ENCODE measurements around the gene PLEKHA1. TPM values are rescaled to one million over a fixed set of nuclear protein-coding genes. Genes with fewer than 3 reads are reported as not detected.

Gene PLEKHA1
- total RNA-seq, 2 experiments from 2014 or later: 5.5 to 7.3 TPM

GRCh38 chr10:122480146-122480833 lies 105.8 kb downstream of the PLEKHA1 start:
- Histone ChIP-seq H3K27ac (ENCODE audit: low read depth, low read length, poor library complexity, severe bottlenecking) (no peak overlapping the region), H2AFZ (ENCODE audit: low read length) (no peak overlapping the region), H3K79me2 (ENCODE audit: insufficient read depth, low read depth, low read length) (no peaks in the 10 kb centered on the region), H3K4me2 (ENCODE audit: low read length) (no peak overlapping the region), H3K9me2 (ENCODE audit: insufficient read depth, low read length) (no peaks in the 10 kb centered on the region), H3K4me1 (ENCODE audit: insufficient read depth, low read length, poor library complexity, severe bottlenecking) (no peaks in the 10 kb centered on the region), H3K9me3 (ENCODE audit: low read length) (no peaks in the 10 kb centered on the region), H4K20me1 (ENCODE audit: insufficient read depth, low read length) (no peaks in the 10 kb centered on the region), H3K4me3 (ENCODE audit: low read depth, low read length, poor library complexity, severe bottlenecking) (no peak overlapping the region), H3K36me3 (ENCODE audit: insufficient read depth, low read length) (no peaks in the 10 kb centered on the region)
- intact Hi-C loops (cut with micrococcal nuclease; ENCODE audit: unreplicated experiment): no loop called here
- BruUV-seq (replicated peaks): no TSS peak
- CTCF ChIA-PET (ENCODE audit: unreplicated experiment): no interaction called here
- POLR2A ChIA-PET: interaction anchor here (0.6 kb wide), 1 partner anchor 29 kb away, joined by 3 read pairs; no protein-coding TSS in a partner anchor
- DNase-seq (ENCODE audit: low spot score): no peak
- TF ChIP-seq CTCF (conservative IDR thresholded peaks at IDR 0.05; ENCODE audit: low read length): no peak
- no peak for TF ChIP-seq EZH2phosphoT487 (IDR thresholded peaks at IDR 0.05; ENCODE audit: borderline replicate concordance, low read depth, low read length)

- no peaks in the 10 kb centered on the region for H3K36me3 ChIP-seq (ENCODE audit: insufficient read depth, low read length)
- H3K9me2 ChIP-seq (ENCODE audit: insufficient read depth, low read length): no peaks in the 10 kb centered on the region
- H3K4me3 ChIP-seq (ENCODE audit: low read depth, low read length, poor library complexity, severe bottlenecking): no peak overlapping the region
- intact Hi-C loops (cut with micrococcal nuclease; ENCODE audit: unreplicated experiment): no loop called here
- H3K4me1 ChIP-seq (ENCODE audit: insufficient read depth, low read length, poor library complexity, severe bottlenecking): no peaks in the 10 kb centered on the region
- H3K4me2 ChIP-seq (ENCODE audit: low read length): no peak overlapping the region
- BruUV-seq (replicated peaks): no TSS peak
- POLR2A ChIA-PET: interaction anchor here (0.5 kb wide), 1 partner anchor 675 kb away, joined by 3 read pairs; no protein-coding TSS in a partner anchor
- H2AFZ ChIP-seq (ENCODE audit: low read length): no peak overlapping the region
- TF ChIP-seq EZH2phosphoT487 (IDR thresholded peaks at IDR 0.05; ENCODE audit: borderline replicate concordance, low read depth, low read length) (no peak), CTCF (conservative IDR thresholded peaks at IDR 0.05; ENCODE audit: low read length) (no peak)
- no peaks in the 10 kb centered on the region for H3K9me3 ChIP-seq (ENCODE audit: low read length)
- CTCF ChIA-PET (ENCODE audit: unreplicated experiment): no interaction called here
- DNase-seq (ENCODE audit: low spot score): no peak
- H3K27ac ChIP-seq (ENCODE audit: low read depth, low read length, poor library complexity, severe bottlenecking): no peak overlapping the region
- no peaks in the 10 kb centered on the region for H3K79me2 ChIP-seq (ENCODE audit: insufficient read depth, low read depth, low read length)
- H4K20me1 ChIP-seq (ENCODE audit: insufficient read depth, low read length): no peaks in the 10 kb centered on the region
These were observed 107.0 kb downstream of the PLEKHA1 start for GRCh38 chr10:122481296-122482056.

Small RNA genes lying within 50 kb of the gene (microRNA-seq; reads per million reads assigned to microRNA genes)
- 2.3 reads per million for gene MIR3941 (ENCODE audit: borderline replicate concordance)

Small RNA genes lying within 50 kb of the gene (small RNA-seq; reads per million reads assigned to genes)
- not detected for gene MIR3941
- not detected for gene RNU6-728P

Other genes starting within 250 kb of the PLEKHA1 start
- gene BTBD16, start 103.4 kb upstream of the PLEKHA1 start, total RNA-seq (2014; rRNA removed; shearing (Covaris generic)): 0.06 TPM in 1 of 2 replicates, not detected in the other
- gene BTBD16, start 103.4 kb upstream of the PLEKHA1 start, total RNA-seq (2022): not detected in 2 replicates
- not detected in 2 replicates for gene ARMS2, start 79.9 kb downstream of the PLEKHA1 start, total RNA-seq (2014; rRNA removed; shearing (Covaris generic))
- gene ARMS2, start 79.9 kb downstream of the PLEKHA1 start, total RNA-seq (2022): not detected in 2 replicates
- not detected in 2 replicates for gene HTRA1, start 86.8 kb downstream of the PLEKHA1 start, total RNA-seq (2014; rRNA removed; shearing (Covaris generic))
- gene HTRA1, start 86.8 kb downstream of the PLEKHA1 start, total RNA-seq (2022): not detected in 2 replicates
- not detected in 2 replicates for gene DMBT1, start 186.0 kb downstream of the PLEKHA1 start, total RNA-seq (2014; rRNA removed; shearing (Covaris generic))
- gene DMBT1, start 186.0 kb downstream of the PLEKHA1 start, total RNA-seq (2022): not detected in 2 replicates

Measured in OCI-LY7 (cell line).